ENCODE data around the gene C4orf46.
"Not testable (repeated sequence)": the region's sequence is repeated elsewhere in the genome, so short reads cannot be mapped to it uniquely, and the experiment has no call there.

Gene C4orf46

DNA sequence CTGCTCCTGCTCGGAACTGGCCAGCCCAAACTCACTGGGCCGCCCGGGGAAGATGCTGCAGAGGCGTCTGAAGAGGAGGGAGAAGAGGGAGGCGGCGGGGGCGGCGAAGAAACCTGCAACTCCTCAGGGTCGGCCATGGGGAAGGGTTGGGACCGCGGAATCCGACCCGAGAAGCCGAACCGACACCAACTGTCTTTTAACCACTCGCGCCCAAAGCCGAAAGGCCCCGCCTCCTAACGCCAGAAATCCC, at the start of gene C4orf46:
C4orf46 (minus strand) TSS at position 223 of the 250 bp plus-strand sequence; CDS start at position 137, 86 bp downstream.
- no peak for DNase-seq

DNA sequence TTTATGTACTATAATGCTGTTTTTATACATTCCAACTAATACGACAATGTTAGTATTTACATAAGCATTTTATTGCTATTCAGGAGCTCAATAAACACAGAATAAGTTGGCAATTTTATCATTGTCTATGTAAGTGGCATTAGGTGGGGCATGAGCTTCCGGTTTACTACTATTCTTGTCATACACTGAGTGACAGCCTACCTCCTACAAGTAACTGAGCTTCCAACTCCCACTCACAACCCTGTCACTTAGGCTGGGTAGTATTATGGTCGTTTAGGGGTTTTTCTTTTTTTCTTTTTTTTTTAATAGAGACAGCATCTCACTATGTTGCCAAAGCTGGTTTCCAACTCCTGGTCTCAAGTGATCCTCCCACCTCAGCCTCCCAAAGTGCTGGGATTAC, 44.1 kb upstream of the C4orf46 start:
- DNase-seq: no peak

GRCh38 chr4:158714937-158715336, 43.2 kb upstream of the C4orf46 start:
- DNase-seq: no peak

- not testable (repeated sequence) for DNase-seq
Observed at GRCh38 chr4:158712622-158713021, 40.9 kb upstream of the C4orf46 start.

- peak; percentile 2 for DNase-seq
Observed at GRCh38 chr4:158710814-158711213, 39.1 kb upstream of the C4orf46 start.

DNA sequence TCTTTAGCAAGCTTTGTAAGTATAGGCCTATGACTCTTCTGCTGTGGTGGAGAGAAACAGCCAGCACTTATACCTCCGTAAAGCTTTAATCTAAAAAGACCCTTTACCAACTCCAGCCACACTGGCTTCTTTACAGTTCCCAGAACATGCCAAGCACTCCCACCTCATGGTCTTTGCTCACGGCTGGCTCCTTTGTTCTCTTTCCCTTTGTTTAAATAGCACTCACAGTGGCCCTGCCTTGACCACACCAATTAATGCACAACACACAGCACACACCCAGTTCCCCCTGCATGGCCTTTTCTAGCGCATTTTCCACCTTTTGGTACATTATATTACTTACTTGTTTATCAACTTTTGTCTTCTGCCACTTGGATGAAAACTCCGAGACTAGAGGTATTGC, 32.6 kb upstream of the C4orf46 start:
- DNase-seq: no peak

DNA sequence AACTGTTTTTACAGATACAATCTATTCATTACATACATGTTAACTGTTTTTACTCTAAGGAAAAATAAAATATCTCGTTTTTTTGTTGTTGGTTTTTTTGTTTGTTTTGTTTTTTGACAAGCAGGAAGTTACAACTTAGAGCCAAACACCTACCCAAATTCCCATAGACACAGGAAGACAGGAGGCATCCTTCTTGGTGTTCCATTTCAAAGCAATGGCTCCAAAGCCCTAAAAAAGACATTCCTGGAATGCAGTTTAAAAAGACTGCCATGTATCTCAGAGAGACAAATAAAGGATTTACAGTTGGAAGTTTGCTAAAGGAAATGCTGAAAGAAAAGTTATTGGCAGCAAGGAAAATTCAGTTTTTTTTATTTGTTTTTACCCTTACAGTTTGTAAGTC, 17.1 kb upstream of the C4orf46 start:
- DNase-seq: no peak

- DNase-seq: no peak
Observed at GRCh38 chr4:158682066-158682465, 10.4 kb upstream of the C4orf46 start.

DNA sequence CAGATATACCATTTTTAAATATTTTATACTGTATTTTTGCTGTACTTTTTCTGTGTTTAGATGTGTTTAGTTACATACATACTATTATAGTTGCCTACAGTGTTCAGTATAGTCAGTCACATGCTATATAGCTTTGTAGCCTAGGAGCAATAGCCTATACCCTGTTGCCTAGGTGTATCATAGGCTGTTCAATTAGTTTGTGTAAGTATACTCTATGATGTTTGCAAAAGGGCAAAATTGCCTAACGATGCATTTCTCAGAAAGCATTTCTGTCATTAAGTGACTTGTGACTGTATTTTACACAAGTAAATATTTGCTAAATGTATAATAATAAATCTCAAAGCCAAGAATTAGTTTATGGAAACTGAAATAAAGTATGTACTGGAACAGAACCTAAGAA, 9.9 kb upstream of the C4orf46 start:
- DNase-seq: no peak

GRCh38 chr4:158678767-158679166, 7.1 kb upstream of the C4orf46 start:
- no peak for DNase-seq

GRCh38 chr4:158676076-158676475, 4.4 kb upstream of the C4orf46 start:
- DNase-seq: no peak

DNA sequence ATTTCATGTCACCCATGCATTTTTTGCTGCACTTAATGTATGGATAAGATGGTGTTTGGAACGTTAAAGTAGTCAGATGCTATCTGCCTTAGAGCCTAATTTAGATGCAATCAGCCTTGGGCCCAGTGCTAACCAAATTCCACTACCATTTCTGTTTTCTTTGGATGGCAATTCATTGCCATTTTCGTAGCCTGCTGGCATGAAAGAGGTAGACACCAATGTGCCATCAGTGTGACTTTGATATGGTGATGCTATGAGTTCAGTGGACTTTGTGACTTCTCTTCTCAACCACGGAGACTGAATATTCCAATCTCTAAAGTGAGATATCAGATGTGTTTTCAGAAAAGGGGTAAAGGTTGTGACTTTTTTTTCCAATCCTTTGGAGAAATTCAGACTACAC, 1.9 kb upstream of the C4orf46 start:
- DNase-seq: no peak

- DNase-seq: peak; percentile 100
Observed at GRCh38 chr4:158671915-158672806, 474 bp upstream of the C4orf46 start, which contains the start of gene ETFDH. ETFDH (plus strand) TSS chr4:158672296; CDS start chr4:158672457, 161 bp downstream.

GRCh38 chr4:158670975-158671664, 567 bp downstream of the C4orf46 start:
- peak; percentile 76 for DNase-seq

DNA sequence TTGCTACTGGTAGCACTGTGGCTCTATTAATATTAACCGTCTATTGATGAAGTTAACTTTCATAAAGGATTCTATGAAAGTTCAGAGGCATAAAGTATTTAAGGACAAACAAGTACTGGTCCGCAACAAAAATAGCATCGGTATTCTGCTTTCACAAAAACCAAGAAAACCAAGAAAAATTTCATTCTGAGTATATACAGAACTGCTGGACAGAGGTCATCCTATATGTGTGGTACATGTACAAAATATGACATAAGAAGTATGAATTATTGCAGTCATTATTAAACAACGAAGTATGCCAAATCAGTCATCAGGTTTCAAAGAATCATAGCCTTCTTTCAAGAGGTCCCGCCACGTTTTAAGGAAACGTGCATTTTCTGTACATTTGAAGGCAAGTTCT, 2.4 kb downstream of the C4orf46 start:
- no peak for DNase-seq

DNA sequence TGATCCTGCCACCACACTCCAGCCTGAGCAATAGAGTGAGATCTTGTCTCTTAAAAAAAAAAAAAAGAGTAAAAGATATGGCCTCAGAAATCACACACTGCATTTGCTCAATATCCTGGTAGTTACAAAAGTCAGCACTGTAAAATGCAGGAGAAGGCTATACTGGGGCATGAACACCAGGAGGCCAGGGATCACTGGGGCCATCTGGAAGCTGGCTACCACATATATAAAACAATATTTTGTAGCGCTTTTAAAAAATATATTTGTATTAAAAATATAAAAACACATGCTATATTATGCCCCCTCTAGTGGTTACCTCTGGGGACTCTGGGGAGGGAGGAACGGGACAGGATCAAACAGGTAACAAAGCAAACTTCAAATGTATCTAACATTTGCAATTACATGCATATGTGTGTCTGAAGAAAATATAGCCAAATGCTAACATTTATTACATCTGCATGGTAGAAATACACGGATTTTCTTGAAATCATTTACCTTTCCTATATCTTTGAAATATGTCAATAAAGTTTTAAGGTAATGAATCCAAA, 4.0 kb downstream of the C4orf46 start:
- peak; percentile 5 for DNase-seq

- DNase-seq: no peak
Observed at GRCh38 chr4:158666892-158667291, 4.8 kb downstream of the C4orf46 start.

- DNase-seq: no peak
Observed at GRCh38 chr4:158664806-158665205, 6.9 kb downstream of the C4orf46 start.

DNA sequence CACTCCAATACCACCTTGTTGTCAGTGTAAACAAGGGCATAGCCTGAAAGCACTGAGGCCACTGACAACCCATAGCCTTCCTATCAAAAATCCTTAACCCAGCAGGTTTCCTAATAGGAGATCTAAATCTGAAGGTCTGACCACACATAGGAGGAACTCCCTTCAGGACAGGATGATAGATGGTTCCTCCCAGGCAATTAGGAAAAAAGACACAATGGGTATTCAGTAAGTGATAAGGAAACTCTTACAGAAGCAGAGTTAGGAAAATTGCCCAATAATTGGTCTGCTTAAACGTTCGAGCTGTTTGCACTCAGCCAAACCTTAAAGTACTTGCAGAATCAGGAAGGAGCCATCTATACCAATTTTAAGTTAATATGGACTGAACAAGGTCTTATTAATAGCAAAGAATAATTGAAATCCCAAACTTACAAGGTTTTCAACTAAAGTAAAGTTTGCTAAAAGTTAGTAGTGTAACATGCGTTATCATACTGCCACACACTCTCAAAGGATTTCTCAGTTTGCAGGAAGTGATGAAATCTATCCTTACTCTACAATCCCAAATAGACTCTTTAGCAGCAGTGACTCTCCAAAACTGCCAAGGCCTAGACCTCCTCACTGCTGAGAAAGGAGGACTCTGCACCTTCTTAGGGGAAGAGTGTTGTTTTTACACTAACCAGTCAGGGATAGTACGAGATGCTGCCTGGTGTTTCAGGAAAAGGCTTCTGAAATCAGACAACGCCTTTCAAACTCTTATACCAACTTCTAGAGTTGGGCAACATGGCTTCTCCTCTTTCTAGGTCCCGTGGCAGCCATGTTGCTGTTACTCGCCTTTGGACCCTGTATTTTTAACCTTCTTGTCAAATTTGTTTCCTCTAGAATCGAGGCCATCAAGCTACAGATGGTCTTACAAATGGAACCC, 7.7 kb downstream of the C4orf46 start:
- DNase-seq: not testable (repeated sequence)

- DNase-seq: not testable (repeated sequence)
Observed at GRCh38 chr4:158663255-158663654, 8.4 kb downstream of the C4orf46 start.

- DNase-seq: no peak
Observed at GRCh38 chr4:158657291-158657690, 14.4 kb downstream of the C4orf46 start.

DNA sequence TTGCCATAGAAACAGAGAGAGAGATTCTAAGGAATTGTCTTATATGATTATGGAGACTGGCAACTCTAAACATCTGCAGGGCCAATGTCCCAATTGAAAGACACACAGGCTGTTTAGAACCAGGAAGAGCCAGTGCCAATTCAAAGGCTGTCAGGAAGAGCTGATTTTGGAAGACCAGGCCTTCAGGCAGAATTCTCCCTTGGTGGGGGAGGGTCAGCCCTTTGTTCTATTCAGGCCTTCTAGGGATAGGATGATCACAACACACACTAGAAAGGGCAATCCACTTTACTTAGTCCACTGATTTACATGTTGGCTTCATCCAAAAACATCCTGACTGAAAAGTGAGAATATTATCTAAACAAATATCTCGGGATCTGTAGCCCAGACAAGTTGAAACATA, 15.2 kb downstream of the C4orf46 start:
- no peak for DNase-seq

DNA sequence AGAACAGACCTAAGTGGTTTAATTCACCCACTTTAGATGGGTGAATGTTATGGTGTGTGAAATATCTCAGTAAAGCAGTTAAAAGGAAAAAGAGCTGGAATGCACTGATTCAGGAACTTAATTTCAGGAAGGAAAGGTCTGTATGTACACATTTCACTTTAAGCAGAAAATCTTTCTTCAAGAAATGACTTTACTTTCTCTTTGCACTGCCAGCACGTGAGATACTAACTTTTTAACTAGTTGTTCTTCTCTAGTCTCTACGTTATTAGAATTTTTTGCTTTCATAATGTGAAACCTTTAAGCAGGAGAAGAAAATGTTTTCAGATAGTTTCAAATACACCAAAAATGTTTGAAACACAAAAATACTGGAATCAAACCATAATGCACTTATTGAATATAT, 18.8 kb downstream of the C4orf46 start:
- no peak for DNase-seq

All from fibroblast of skin of right quadriceps (primary cell).